IMR-90 (cell line): ENCODE data around the gene KCNT1. TPM values are rescaled to one million over a fixed set of nuclear protein-coding genes. Genes with fewer than 3 reads are reported as not detected.

Source experiments
- ATAC-seq: fragments of 200-7000 bp; cut with Tn5 transposase; 2 replicates; pipeline ENCODE4 v1.9.1; 2020; ENCODE audit warnings: low read depth, mild to moderate bottlenecking, moderate library complexity
- BruUV-seq: library from RNA; stranded (reverse); fragments of 400-500 nt; replicated peaks from 2 replicates; lab custom pipeline; 2021; lab: Mats Ljungman, UMichigan
- CTCF ChIA-PET: fragments of 300-600 bp; formaldehyde crosslinking; extraction: SDS; loops from one replicate; lab custom pipeline; 2021; ENCODE audit warnings: antibody characterized with exemption; lab: Yijun Ruan, JAX
- POLR2A ChIA-PET: fragments of 300-600 bp; sonication (Branson Sonifier 250); formaldehyde crosslinking; loops from one replicate; lab custom pipeline; 2022; ENCODE audit warnings: antibody characterized with exemption; ENCODE audit not compliant: unreplicated experiment; lab: Charles Lee
- DNase-seq: peaks from one replicate; pipeline ENCODE4 v3.0.0; 2013
- H2AFZ ChIP-seq: replicated peaks from 2 replicates; pipeline ENCODE3; 2013; ENCODE audit warnings: low read length, mild to moderate bottlenecking; ENCODE audit not compliant: poor library complexity
- H2AK5ac ChIP-seq: 2 replicates; pipeline ENCODE4 v1.6.1; 2013; ENCODE audit warnings: low read depth, low read length, inconsistent platforms
- H2AK9ac ChIP-seq: replicated peaks from 2 replicates; pipeline ENCODE3; 2013; ENCODE audit warnings: mild to moderate bottlenecking, low read depth, low read length, moderate library complexity; ENCODE audit not compliant: poor library complexity
- H2BK120ac ChIP-seq: 2 replicates; pipeline ENCODE4 v1.6.1; 2013; ENCODE audit warnings: low read depth, low read length, inconsistent platforms
- H2BK15ac ChIP-seq: 3 replicates; pipeline ENCODE4 v1.6.1; 2013; ENCODE audit warnings: low read depth, low read length, inconsistent platforms
- H2BK20ac ChIP-seq: 2 replicates; pipeline ENCODE4 v1.6.1; 2013; ENCODE audit warnings: low read depth, mild to moderate bottlenecking, inconsistent platforms, low read length, moderate library complexity
- H2BK5ac ChIP-seq: 2 replicates; pipeline ENCODE4 v1.6.1; 2013; ENCODE audit warnings: mild to moderate bottlenecking, low read depth, low read length, inconsistent platforms; ENCODE audit not compliant: poor library complexity, severe bottlenecking
- H3K14ac ChIP-seq: replicated peaks from 2 replicates; pipeline ENCODE4 v1.6.1; 2013; ENCODE audit warnings: low read depth, low read length, inconsistent platforms
- H3K18ac ChIP-seq: 2 replicates; pipeline ENCODE4 v1.6.1; 2013; ENCODE audit warnings: low read depth, low read length, control low read depth
- H3K23ac ChIP-seq: 2 replicates; pipeline ENCODE4 v1.6.1; 2013; ENCODE audit warnings: low read depth, low read length, inconsistent platforms
- H3K27ac ChIP-seq: 2 replicates; pipeline ENCODE4 v1.5.1; 2013; ENCODE audit warnings: mild to moderate bottlenecking, control low read depth, low read length; ENCODE audit not compliant: insufficient read depth
- H3K27me3 ChIP-seq: 2 replicates; pipeline ENCODE4 v1.6.1; 2013; ENCODE audit warnings: low read length; ENCODE audit not compliant: control insufficient read depth, insufficient read depth
- H3K36me3 ChIP-seq: 2 replicates; pipeline ENCODE4 v1.6.1; 2013; ENCODE audit warnings: low read length, mixed read lengths; ENCODE audit not compliant: control insufficient read depth, insufficient read depth
- H3K4ac ChIP-seq: 2 replicates; pipeline ENCODE4 v1.6.1; 2013; ENCODE audit warnings: low read depth, low read length, inconsistent platforms
- H3K4me1 ChIP-seq: 2 replicates; pipeline ENCODE4 v1.6.1; 2013; ENCODE audit warnings: low read length, mixed read lengths; ENCODE audit not compliant: control insufficient read depth, insufficient read depth
- H3K4me2 ChIP-seq: 2 replicates; pipeline ENCODE4 v1.6.1; 2013; ENCODE audit warnings: low read depth, mild to moderate bottlenecking, control low read depth, low read length, moderate library complexity
- H3K4me3 ChIP-seq: 2 replicates; pipeline ENCODE4 v1.5.1; 2013; ENCODE audit warnings: low read depth, mild to moderate bottlenecking, control low read depth, low read length, moderate library complexity; ENCODE audit not compliant: insufficient read depth
- H3K56ac ChIP-seq: 2 replicates; pipeline ENCODE4 v1.6.1; 2013; ENCODE audit warnings: low read length, inconsistent platforms; ENCODE audit not compliant: insufficient read depth; ENCODE audit errors: extremely low read depth
- H3K79me1 ChIP-seq, 2 experiments: 2 replicates each; pipeline ENCODE4 v1.6.1; 2013; ENCODE audit warnings: low read length in 2 of 2, inconsistent platforms in 1 of 2, low read depth in 1 of 2
- H3K9ac ChIP-seq: 2 replicates; pipeline ENCODE4 v1.6.1; 2013; ENCODE audit warnings: low read depth, low read length, control low read depth
- H3K9me1 ChIP-seq: 2 replicates; pipeline ENCODE4 v1.6.1; 2013; ENCODE audit warnings: low read length, inconsistent platforms; ENCODE audit not compliant: insufficient read depth
- H3K9me3 ChIP-seq: 2 replicates; pipeline ENCODE4 v1.6.1; 2013; ENCODE audit warnings: low read length; ENCODE audit not compliant: control insufficient read depth, insufficient read depth
- H4K20me1 ChIP-seq: 2 replicates; pipeline ENCODE4 v1.6.1; 2013; ENCODE audit warnings: low read length, inconsistent platforms; ENCODE audit not compliant: insufficient read depth
- H4K5ac ChIP-seq: 2 replicates; pipeline ENCODE4 v1.6.1; 2013; ENCODE audit warnings: mild to moderate bottlenecking, low read depth, low read length, control low read depth
- H4K8ac ChIP-seq, 2 experiments: 2 replicates each; pipeline ENCODE4 v1.6.1; 2013; ENCODE audit warnings: low read depth in 2 of 2, low read length in 2 of 2, control low read depth in 1 of 2, inconsistent platforms in 1 of 2
- H4K91ac ChIP-seq: 2 replicates; pipeline ENCODE4 v1.6.1; 2013; ENCODE audit warnings: low read depth, low read length, inconsistent platforms; ENCODE audit not compliant: insufficient read depth
- CEBPB ChIP-seq: IDR thresholded peaks from 2 replicates; pipeline ENCODE4 v1.6.1; 2012; ENCODE audit warnings: low read depth, low read length, improper control_type of control experiment
- ELK1 ChIP-seq: fragments of 150-350 bp; IDR thresholded peaks from 2 replicates; pipeline ENCODE4 v1.6.1; 2016; ENCODE audit warnings: low read depth, mild to moderate bottlenecking, low read length, moderate library complexity, borderline replicate concordance
- FOS ChIP-seq: fragments of 150-350 bp; IDR thresholded peaks from 2 replicates; pipeline ENCODE4 v1.6.1; 2016; ENCODE audit warnings: low read depth, low read length
- MAFK ChIP-seq: IDR thresholded peaks from 2 replicates; pipeline ENCODE4 v1.6.1; 2012; ENCODE audit warnings: low read depth, low read length, improper control_type of control experiment
- MAZ ChIP-seq: IDR thresholded peaks from 2 replicates; pipeline ENCODE4 v1.6.1; 2012; ENCODE audit warnings: low read depth, mild to moderate bottlenecking, low read length, improper control_type of control experiment, moderate library complexity, borderline replicate concordance
- MXI1 ChIP-seq: IDR thresholded peaks from 2 replicates; pipeline ENCODE4 v1.6.1; 2012; ENCODE audit warnings: low read depth, mild to moderate bottlenecking, low read length, moderate library complexity, borderline replicate concordance
- NFE2L2 ChIP-seq: fragments of 150-350 bp; IDR thresholded peaks from 2 replicates; pipeline ENCODE4 v1.6.1; 2016; ENCODE audit warnings: low read depth, mild to moderate bottlenecking, low read length
- POLR2A ChIP-seq: IDR thresholded peaks from 2 replicates; pipeline ENCODE4 v1.6.1; 2012; ENCODE audit warnings: mild to moderate bottlenecking, low read depth, low read length
- RAD21 ChIP-seq: IDR thresholded peaks from 2 replicates; pipeline ENCODE4 v1.6.1; 2012; ENCODE audit warnings: low read length, improper control_type of control experiment
- RCOR1 ChIP-seq: IDR thresholded peaks from 2 replicates; pipeline ENCODE4 v1.6.1; 2012; ENCODE audit warnings: mild to moderate bottlenecking, low read length, improper control_type of control experiment; ENCODE audit not compliant: insufficient replicate concordance
- RFX5 ChIP-seq: IDR thresholded peaks from 2 replicates; pipeline ENCODE4 v1.8.0; 2012; ENCODE audit warnings: low read depth, mild to moderate bottlenecking, low read length, moderate library complexity
- SMC3 ChIP-seq: fragments of 150-350 bp; IDR thresholded peaks from 2 replicates; pipeline ENCODE4 v1.6.1; 2016; ENCODE audit warnings: low read depth, mild to moderate bottlenecking, antibody characterized with exemption, low read length, moderate library complexity
- USF2 ChIP-seq: fragments of 150-350 bp; IDR thresholded peaks from 2 replicates; pipeline ENCODE4 v1.6.1; 2017; ENCODE audit warnings: mild to moderate bottlenecking, antibody characterized with exemption, low read length, low read depth
- WGBS, 2 experiments: methylation state at CpG; one replicate each; pipeline versions ENCODE4 v1.1.5 to v1.1.7; 2013; ENCODE audit warnings: missing lambda C conversion rate in 2 of 2; ENCODE audit not compliant: insufficient read length in 1 of 2; ENCODE audit errors: extremely low coverage in 2 of 2; 5-methylcytosine and 5-hydroxymethylcytosine counted together
- dilution Hi-C: fragments of 300-500 bp; cut with HindIII; formaldehyde crosslinking; loops from one replicate; pipeline ENCODE4 v1.14.3; 2018; ENCODE audit warnings: low sequenced_read_pairs; ENCODE audit not compliant: unreplicated experiment
- in situ Hi-C: fragments of 300-500 bp; cut with MboI; formaldehyde crosslinking; loops from 3 replicates; pipeline ENCODE4 v1.14.3; 2019; ENCODE audit warnings: low sequenced_read_pairs, inconsistent platforms, mixed read lengths
- intact Hi-C: fragments of 100-400 bp; cut with micrococcal nuclease; formaldehyde crosslinking; loops from 2 replicates; pipeline ENCODE4 v1.10.0; 2022
- polyA plus RNA-seq, 3 experiments: library from polyadenylated mRNA; depleted of rRNA; stranded (reverse); fragments of >200 nt; gene quantifications; 2 replicates each; pipeline ENCODE4 v1.2.3, GENCODE V29; 2012; ENCODE audit warnings: low replicate concordance in 1 of 3
- total RNA-seq: library from RNA; depleted of rRNA; stranded (reverse); fragments of >200 nt; gene quantifications from 2 replicates; pipeline ENCODE4 v1.2.3, GENCODE V29; 2012

The KCNT1 gene
- total and polyA plus RNA-seq, 2 of the 4 experiments (the other 2 are of a cell fraction): not detected

DNA sequence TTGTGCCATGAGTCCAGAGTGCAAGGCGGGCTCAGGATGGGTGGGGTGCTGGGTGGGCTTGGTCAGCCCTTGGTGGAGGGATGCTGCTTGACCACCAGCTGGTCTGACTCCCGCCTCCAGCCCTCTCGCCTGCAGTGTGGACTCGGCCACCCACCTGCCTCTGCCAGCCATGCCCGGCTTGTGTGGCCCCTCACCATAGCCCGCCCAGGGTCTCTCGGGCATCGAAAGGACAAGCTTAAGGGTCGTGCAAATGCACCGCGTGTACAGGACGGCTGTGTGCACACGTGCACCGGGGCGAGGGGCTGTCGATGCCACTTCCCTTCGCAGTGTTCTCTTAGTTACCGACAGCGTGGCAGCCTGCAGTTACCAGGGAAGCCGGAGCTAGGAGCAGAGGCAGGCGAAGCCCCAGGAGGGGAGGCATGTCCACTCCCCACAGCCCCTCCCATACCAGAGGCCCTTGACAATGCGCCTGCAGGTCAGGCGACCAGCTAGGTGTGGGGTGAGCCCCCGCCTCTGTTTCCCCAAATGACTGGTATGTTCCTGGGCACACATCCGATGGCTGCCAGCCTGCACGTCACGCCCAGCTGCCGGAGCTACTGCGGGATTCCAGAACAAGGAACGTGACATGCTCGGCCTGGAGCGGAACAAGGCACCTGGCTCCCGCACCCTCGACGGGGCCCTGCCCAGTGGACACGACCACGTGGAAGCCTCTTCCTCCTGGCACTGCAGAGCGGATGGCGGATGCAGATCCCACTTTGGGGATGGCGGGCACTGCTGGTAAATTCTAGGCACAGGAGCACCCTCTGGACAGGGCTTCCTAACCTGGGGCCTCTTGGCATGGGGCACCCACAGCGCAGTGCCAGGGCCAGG lies 31.0 kb upstream of the KCNT1 start:
- TF ChIP-seq SMC3: no peak
- TF ChIP-seq ELK1: no peak
- TF ChIP-seq RCOR1: no peak
- no peak for TF ChIP-seq POLR2A
- no peak for TF ChIP-seq MXI1
- no peak for TF ChIP-seq FOS
- TF ChIP-seq MAFK: no peak
- no peak for TF ChIP-seq RAD21
- no peak for TF ChIP-seq NFE2L2
- TF ChIP-seq MAZ: no peak
- TF ChIP-seq CEBPB: no peak
- TF ChIP-seq USF2: no peak
- TF ChIP-seq RFX5: no peak
- H3K4me2 ChIP-seq: no peak overlapping the region
- no peak overlapping the region for H3K18ac ChIP-seq
- peaks cover 3% of the 10 kb centered on the region; the same call in 1 of the 2 replicates for H3K9me3 ChIP-seq
- no peaks in the 10 kb centered on the region for H3K9me1 ChIP-seq
- H3K14ac ChIP-seq: no peak overlapping the region
- H3K36me3 ChIP-seq: no peaks in the 10 kb centered on the region
- POLR2A ChIA-PET: interaction anchor here (0.5 kb wide), 1 partner anchor 1396 kb away, joined by 11 read pairs; no protein-coding TSS in a partner anchor
- no peak overlapping the region for H3K23ac ChIP-seq
- no peak overlapping the region for H2AK5ac ChIP-seq
- WGBS, 2 experiments: 70% methylated on average over 21 of the region's 41 CpGs; no CpG with 5 or more reads in 1 of the 2 experiments
- BruUV-seq: no TSS peak
- no peak overlapping the region for H3K9ac ChIP-seq
- H2AFZ ChIP-seq: no peak overlapping the region
- H2BK15ac ChIP-seq: no peak overlapping the region
- in situ Hi-C loops (no loop called here), dilution Hi-C loops (no loop called here), intact Hi-C loops (no loop called here)
- CTCF ChIA-PET: no interaction called here
- no peak overlapping the region for H4K8ac ChIP-seq
- no peaks in the 10 kb centered on the region for H4K20me1 ChIP-seq
- no peak overlapping the region for H2BK120ac ChIP-seq
- H2AK9ac ChIP-seq: no peak overlapping the region
- H4K91ac ChIP-seq: no peak overlapping the region
- H3K4ac ChIP-seq: no peak overlapping the region
- no peak overlapping the region for H2BK5ac ChIP-seq
- ATAC-seq: no peak
- H2BK20ac ChIP-seq: no peak overlapping the region
- no peaks in the 10 kb centered on the region for H3K4me1 ChIP-seq
- no peak for DNase-seq
- no peak overlapping the region for H3K27ac ChIP-seq
- H3K56ac ChIP-seq: no peak overlapping the region
- no peak overlapping the region for H4K5ac ChIP-seq
- H3K4me3 ChIP-seq: no peak overlapping the region
- H3K79me1 ChIP-seq: no peaks in the 10 kb centered on the region
- no peaks in the 10 kb centered on the region; the same call in 1 of the 2 replicates for H3K27me3 ChIP-seq
